Mesothelial cell of epicardium (in vitro differentiated cells): ENCODE measurements around the gene GABRA5. TPM values are rescaled to one million over a fixed set of nuclear protein-coding genes. Genes with fewer than 3 reads are reported as not detected.
"Not testable (repeated sequence)": the region's sequence is repeated elsewhere in the genome, so short reads cannot be mapped to it uniquely, and the experiment has no call there.

Experiments used
- DNase-seq, 2 experiments: peaks; one replicate each; pipeline ENCODE4 v3.0.0; 2021; ENCODE audit warnings: low spot score in 2 of 2; ENCODE audit not compliant: unreplicated experiment in 2 of 2
- H3K27ac Mint-ChIP-seq: 2 replicates; pipeline ENCODE4 v1.8.0; 2021; ENCODE audit warnings: mixed read lengths
- H3K27me3 Mint-ChIP-seq: 2 replicates; pipeline ENCODE4 v1.8.0; 2021; ENCODE audit warnings: low read depth, mixed read lengths
- H3K36me3 Mint-ChIP-seq: 2 replicates; pipeline ENCODE4 v1.8.0; 2021; ENCODE audit warnings: mixed read lengths
- H3K4me1 Mint-ChIP-seq: 2 replicates; pipeline ENCODE4 v1.8.0; 2021; ENCODE audit warnings: mixed read lengths
- H3K4me3 Mint-ChIP-seq: 2 replicates; pipeline ENCODE4 v1.8.0; 2021; ENCODE audit warnings: mild to moderate bottlenecking, moderate library complexity, mixed read lengths
- H3K9me3 Mint-ChIP-seq: 2 replicates; pipeline ENCODE4 v1.8.0; 2021; ENCODE audit warnings: mixed read lengths
- total RNA-seq: library from RNA; stranded (reverse); gene quantifications from 3 replicates; pipeline ENCODE4 v1.2.1, GENCODE V29; 2021
- TF ChIP-seq, protein P1 (sequence below): fragments of 200-600 bp; sonication (generic); IDR thresholded peaks from one replicate; pipeline ENCODE4 v1.5.0; 2021; ENCODE audit warnings: antibody characterized with exemption; ENCODE audit not compliant: unreplicated experiment

GABRA5 gene
- 0.11 to 0.49 TPM (median 0.45 TPM) in 3 replicates for total RNA-seq

DNA sequence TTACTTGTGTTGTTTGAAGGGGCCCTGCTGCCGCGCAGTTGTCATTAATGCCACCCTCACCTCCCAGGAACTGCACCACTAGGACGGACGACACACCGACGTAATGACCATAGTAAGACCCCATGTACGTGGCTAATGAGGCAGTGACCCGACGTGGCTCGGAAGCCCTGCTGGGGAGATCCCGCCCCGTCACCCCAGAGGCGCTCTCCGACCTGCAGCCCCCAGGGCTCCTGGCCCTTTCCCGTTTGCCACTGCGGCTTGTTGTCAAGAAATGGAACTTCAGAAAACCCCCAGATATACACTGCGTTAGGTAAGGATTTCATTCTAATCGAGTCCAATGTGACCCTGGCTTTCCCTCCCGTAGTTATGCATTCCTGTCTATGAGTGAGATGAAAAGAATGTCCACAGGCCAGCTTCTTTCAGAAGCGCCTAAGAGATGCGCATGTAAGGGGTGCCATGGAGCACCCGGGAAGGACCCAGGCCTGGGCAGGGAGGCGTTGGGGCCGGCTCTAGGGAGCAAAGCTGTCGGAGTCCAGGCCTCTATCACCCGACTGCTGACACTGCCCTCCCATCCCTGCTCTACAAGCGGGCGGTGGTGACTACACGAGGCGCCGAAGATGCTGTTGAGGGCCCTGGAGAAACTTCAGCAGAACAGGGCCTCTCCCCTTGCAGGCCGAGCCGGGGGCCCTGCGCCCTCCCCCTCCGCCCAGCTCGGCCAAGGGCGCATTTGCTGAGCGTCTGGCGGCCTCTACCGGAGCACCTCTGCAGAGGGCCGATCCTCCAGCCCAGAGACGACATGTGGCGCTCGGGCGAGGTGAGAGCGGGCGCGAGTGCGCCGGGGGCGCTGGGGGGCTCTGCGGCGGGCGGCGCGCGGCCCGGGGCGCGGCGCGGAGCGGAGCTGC is at the start of gene GABRA5:
TSS of gene GABRA5 (plus strand) at position 765 of the 902 bp plus-strand sequence. CDS start 2,187 bp downstream, outside the sequence.
- peaks cover 63% of the 10 kb centered on the region for H3K27me3 Mint-ChIP-seq

DNA sequence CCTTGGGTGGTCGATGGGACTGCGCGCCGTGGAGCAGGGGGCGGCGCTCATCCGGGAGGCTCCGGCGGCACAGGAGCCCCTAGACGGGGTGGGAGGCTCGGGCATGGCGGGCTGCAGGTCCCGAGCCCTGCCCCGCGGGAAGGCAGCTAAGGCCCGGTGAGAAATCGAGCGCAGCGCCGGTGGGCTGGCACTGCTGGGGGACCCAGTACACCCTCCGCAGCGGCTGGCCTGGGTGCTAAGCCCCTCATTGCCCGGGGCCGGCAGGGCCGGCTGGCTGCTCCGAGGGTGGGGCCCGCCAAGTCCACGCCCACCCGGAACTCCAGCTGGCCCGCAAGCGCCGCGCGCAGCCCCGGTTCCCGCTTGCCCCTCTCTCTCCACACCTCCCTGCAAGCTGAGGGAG is 35.7 kb upstream of the GABRA5 start:
- not testable (repeated sequence) for H3K4me1 Mint-ChIP-seq, DNase-seq, H3K27me3 Mint-ChIP-seq, H3K27ac Mint-ChIP-seq, H3K36me3 Mint-ChIP-seq, H3K4me3 Mint-ChIP-seq
- peaks cover 11% of the 10 kb centered on the region for H3K9me3 Mint-ChIP-seq

More for the DNA sequence above, at the start of gene GABRA5:
- H3K36me3 Mint-ChIP-seq = no peaks in the 10 kb centered on the region
- peaks cover 5% of the 10 kb centered on the region for H3K4me1 Mint-ChIP-seq
- TF ChIP-seq, protein P1, sequence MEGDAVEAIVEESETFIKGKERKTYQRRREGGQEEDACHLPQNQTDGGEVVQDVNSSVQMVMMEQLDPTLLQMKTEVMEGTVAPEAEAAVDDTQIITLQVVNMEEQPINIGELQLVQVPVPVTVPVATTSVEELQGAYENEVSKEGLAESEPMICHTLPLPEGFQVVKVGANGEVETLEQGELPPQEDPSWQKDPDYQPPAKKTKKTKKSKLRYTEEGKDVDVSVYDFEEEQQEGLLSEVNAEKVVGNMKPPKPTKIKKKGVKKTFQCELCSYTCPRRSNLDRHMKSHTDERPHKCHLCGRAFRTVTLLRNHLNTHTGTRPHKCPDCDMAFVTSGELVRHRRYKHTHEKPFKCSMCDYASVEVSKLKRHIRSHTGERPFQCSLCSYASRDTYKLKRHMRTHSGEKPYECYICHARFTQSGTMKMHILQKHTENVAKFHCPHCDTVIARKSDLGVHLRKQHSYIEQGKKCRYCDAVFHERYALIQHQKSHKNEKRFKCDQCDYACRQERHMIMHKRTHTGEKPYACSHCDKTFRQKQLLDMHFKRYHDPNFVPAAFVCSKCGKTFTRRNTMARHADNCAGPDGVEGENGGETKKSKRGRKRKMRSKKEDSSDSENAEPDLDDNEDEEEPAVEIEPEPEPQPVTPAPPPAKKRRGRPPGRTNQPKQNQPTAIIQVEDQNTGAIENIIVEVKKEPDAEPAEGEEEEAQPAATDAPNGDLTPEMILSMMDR = no peak
- H3K9me3 Mint-ChIP-seq = peaks cover 5% of the 10 kb centered on the region
- H3K27ac Mint-ChIP-seq = no peak within 1 kb of the TSS
- DNase-seq = peak in 1 of 2 experiments; percentile 51
- peak within 1 kb of the TSS; percentile 55 for H3K4me3 Mint-ChIP-seq

DNA sequence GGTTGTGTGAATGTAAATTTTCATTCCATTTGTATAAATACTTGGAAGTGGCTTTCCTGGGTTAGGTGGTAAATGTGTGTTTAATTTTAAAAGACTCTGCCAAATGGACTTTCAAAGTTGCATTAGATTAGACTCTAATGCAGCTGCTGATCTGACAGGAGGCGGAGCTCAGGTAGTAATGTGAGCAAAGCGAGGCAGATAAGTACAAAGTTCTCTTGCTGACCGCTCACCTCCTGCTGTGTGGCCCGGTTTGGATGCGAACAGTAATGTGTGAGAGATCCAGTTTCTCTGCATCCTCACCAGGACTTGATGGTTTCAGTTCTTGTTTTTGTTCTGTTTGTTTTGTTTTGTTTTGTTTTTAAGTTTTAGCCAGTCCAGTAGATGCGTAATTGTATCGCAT is 34.9 kb upstream of the GABRA5 start:
- TF ChIP-seq, protein P1 = no peak
- no peak overlapping the region for H3K27ac Mint-ChIP-seq
- no peaks in the 10 kb centered on the region for H3K4me1 Mint-ChIP-seq
- no peaks in the 10 kb centered on the region for H3K36me3 Mint-ChIP-seq
- H3K9me3 Mint-ChIP-seq = peaks cover 18% of the 10 kb centered on the region
- no peak overlapping the region for H3K4me3 Mint-ChIP-seq
- no peak for DNase-seq
- H3K27me3 Mint-ChIP-seq = no peaks in the 10 kb centered on the region

DNA sequence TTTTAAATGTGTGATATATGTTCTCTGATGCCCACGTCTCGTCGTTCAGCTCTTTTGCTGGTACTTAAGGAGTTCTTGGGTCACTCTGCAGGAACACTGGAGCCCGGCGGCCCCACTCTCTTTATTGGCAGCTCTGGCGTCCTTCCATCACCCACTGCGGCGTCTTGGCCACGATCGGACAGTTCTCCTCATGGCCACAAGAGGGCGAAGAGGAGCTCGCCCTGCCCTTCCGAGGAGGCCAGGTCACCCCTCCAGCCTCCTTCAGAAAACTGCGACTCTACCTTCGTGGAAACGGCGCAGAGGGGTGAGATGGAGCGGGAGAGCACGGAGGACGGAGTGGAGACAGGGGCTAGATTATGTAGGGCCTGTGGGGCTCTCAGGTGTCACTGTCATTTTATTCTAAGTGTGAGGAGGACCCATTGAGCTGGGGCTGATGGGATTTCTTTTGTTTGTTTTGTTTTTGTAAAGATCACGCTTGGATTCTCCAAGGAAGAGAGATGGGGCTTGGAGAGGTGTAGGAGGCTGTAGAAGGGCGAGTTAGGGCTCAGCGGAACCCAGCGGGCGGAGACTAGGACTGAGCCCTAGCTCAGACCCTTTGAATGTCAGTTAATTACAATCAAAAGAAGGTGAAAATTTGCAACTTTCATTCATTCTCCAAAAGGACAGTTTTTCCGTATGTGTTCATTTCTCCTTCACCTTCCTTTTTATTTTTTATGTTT is 28.0 kb upstream of the GABRA5 start:
- peaks cover 24% of the 10 kb centered on the region for H3K27me3 Mint-ChIP-seq
- DNase-seq = no peak
- TF ChIP-seq, protein P1 = peak; percentile 64
- no peak overlapping the region for H3K27ac Mint-ChIP-seq
- H3K4me3 Mint-ChIP-seq = no peak overlapping the region
- no peaks in the 10 kb centered on the region for H3K4me1 Mint-ChIP-seq
- no peaks in the 10 kb centered on the region for H3K36me3 Mint-ChIP-seq
- peaks cover 30% of the 10 kb centered on the region for H3K9me3 Mint-ChIP-seq

DNA sequence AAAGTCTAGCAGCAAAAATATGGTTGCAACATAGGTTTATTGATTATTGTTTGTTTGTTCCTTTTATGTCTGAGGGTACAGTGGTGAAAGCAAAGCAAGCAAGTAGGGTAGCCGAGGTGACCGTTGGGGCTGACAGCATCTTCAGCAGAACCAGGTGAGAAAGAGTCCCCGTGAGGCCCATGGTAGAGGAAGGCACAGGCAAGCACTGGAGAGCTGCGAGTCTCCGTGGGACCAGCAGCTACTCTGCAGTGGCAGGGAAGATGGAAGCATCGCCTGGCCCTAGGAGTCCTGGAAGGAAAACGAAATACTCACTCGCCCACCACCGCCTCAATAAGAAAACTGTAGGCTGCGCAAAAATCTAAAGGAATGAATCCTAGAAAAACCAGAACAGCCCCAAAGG is 25.3 kb upstream of the GABRA5 start:
- Mint-ChIP-seq H3K36me3 (no peaks in the 10 kb centered on the region), H3K27ac (no peak overlapping the region), H3K4me1 (no peaks in the 10 kb centered on the region), H3K9me3 (peaks cover 16% of the 10 kb centered on the region), H3K27me3 (peaks cover 24% of the 10 kb centered on the region), H3K4me3 (no peak overlapping the region)
- no peak for DNase-seq
- TF ChIP-seq, protein P1 = no peak

DNA sequence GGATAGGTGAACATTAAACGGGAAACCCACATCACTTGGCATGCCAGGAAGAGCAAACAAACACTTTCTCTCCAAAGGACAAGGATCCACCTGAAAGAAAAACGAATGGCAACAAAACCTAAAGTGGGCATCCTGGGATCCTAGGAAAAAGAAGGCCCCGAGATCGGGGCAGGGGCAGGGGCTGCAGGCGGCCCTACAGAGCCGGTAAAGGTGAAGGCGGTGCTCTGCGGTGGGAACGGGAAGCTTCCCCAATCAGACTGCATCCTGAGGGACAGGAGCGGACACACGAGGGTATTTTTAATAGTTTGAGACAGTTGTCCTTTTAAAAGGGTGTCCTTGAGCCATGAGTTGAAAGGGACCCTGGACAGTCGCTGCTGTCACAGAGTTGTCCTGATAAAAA is 24.9 kb upstream of the GABRA5 start:
- peaks cover 11% of the 10 kb centered on the region for H3K9me3 Mint-ChIP-seq

More for the DNA sequence above, 24.9 kb upstream of the GABRA5 start:
- no peaks in the 10 kb centered on the region for H3K4me1 Mint-ChIP-seq
- no peak for DNase-seq
- H3K4me3 Mint-ChIP-seq = no peak overlapping the region
- H3K27me3 Mint-ChIP-seq = peaks cover 24% of the 10 kb centered on the region
- TF ChIP-seq, protein P1 = no peak
- no peaks in the 10 kb centered on the region for H3K36me3 Mint-ChIP-seq
- no peak overlapping the region for H3K27ac Mint-ChIP-seq
